H7 (cell line): ENCODE data around the gene SEC16A. TPM values are rescaled to one million over a fixed set of nuclear protein-coding genes. Genes with fewer than 3 reads are reported as not detected.
A peak's percentile ranks its signal among the peaks of the same experiment; 100 is the strongest.

Source experiments
- DNase-seq: peaks from one replicate; pipeline ENCODE4 v3.0.0; 2012
- H3K27me3 ChIP-seq: 2 replicates; pipeline ENCODE4 v1.6.0; 2011; ENCODE audit warnings: mild to moderate bottlenecking, low read length; ENCODE audit not compliant: control insufficient read depth, insufficient read depth
- H3K36me3 ChIP-seq: replicated peaks from 2 replicates; pipeline ENCODE4 v1.5.1; 2011; ENCODE audit warnings: low read length; ENCODE audit not compliant: control insufficient read depth, insufficient read depth
- H3K4me3 ChIP-seq: 2 replicates; pipeline ENCODE4 v1.5.1; 2011; ENCODE audit warnings: low read depth, mild to moderate bottlenecking, control low read depth, low read length, moderate library complexity; ENCODE audit not compliant: insufficient read depth
- total RNA-seq: library from RNA; depleted of rRNA; stranded (reverse); fragments of >200 nt; shearing (Covaris generic); gene quantifications from 2 replicates; pipeline ENCODE4 v1.2.3, GENCODE V29; 2014; rRNA removed

Gene SEC16A, protein sequence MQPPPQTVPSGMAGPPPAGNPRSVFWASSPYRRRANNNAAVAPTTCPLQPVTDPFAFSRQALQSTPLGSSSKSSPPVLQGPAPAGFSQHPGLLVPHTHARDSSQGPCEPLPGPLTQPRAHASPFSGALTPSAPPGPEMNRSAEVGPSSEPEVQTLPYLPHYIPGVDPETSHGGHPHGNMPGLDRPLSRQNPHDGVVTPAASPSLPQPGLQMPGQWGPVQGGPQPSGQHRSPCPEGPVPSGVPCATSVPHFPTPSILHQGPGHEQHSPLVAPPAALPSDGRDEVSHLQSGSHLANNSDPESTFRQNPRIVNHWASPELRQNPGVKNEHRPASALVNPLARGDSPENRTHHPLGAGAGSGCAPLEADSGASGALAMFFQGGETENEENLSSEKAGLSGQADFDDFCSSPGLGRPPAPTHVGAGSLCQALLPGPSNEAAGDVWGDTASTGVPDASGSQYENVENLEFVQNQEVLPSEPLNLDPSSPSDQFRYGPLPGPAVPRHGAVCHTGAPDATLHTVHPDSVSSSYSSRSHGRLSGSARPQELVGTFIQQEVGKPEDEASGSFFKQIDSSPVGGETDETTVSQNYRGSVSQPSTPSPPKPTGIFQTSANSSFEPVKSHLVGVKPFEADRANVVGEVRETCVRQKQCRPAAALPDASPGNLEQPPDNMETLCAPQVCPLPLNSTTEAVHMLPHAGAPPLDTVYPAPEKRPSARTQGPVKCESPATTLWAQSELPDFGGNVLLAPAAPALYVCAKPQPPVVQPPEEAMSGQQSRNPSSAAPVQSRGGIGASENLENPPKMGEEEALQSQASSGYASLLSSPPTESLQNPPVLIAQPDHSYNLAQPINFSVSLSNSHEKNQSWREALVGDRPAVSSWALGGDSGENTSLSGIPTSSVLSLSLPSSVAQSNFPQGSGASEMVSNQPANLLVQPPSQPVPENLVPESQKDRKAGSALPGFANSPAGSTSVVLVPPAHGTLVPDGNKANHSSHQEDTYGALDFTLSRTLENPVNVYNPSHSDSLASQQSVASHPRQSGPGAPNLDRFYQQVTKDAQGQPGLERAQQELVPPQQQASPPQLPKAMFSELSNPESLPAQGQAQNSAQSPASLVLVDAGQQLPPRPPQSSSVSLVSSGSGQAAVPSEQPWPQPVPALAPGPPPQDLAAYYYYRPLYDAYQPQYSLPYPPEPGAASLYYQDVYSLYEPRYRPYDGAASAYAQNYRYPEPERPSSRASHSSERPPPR (N-terminal part only)
- total RNA-seq, result 17.7 and 23.2 TPM in 2 replicates

DNA sequence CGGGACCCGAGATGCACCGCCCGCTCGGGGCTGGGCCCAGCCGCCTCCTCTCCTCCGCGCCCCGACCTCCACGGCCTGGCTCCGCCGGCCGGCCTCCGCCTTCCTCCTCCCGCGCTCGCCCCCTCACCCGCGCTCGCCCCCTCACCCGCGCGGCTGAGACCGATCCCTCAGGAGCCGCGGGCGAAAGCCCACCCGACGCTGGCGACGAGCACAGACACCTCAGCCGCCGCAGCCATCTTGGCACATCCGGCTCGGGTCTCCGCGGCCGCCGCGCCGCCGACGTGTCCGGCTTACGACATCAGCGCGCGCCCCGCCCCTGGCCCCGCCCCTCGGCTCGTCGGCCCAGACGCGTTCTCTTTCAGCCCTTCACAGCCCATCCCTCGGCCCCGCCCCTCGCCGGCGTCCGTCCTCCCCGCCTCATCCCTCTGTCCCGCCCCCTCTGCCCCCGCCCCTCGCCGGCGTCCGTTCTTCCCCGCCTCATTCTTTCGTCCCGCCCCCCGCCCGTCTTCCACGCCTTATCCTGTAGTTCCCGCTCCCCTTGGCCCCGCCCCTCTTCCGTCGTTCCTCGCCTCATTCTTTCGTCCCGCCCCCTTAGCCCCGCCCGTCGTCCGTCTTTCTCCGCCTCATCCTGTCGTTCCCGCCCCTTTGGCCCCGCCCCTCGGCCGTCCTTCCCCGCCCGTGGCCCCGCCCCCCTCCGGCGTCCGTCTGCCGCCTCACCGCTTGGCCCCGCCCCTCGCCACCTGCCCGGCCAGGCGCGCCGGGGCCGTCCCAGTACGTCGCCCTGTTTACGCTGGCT is at the start of gene SEC16A:
Gene SEC16A (minus strand): TSS at position 248 of the 796 bp plus-strand sequence. CDS start 5,425 bp downstream, outside the sequence.
- peak; percentile 99 for DNase-seq
- Histone ChIP-seq H3K4me3 (peak within 1 kb of the TSS; percentile 87), H3K36me3 (peaks cover 2% of the 10 kb centered on the region), H3K27me3 (no peaks in the 10 kb centered on the region)

DNA sequence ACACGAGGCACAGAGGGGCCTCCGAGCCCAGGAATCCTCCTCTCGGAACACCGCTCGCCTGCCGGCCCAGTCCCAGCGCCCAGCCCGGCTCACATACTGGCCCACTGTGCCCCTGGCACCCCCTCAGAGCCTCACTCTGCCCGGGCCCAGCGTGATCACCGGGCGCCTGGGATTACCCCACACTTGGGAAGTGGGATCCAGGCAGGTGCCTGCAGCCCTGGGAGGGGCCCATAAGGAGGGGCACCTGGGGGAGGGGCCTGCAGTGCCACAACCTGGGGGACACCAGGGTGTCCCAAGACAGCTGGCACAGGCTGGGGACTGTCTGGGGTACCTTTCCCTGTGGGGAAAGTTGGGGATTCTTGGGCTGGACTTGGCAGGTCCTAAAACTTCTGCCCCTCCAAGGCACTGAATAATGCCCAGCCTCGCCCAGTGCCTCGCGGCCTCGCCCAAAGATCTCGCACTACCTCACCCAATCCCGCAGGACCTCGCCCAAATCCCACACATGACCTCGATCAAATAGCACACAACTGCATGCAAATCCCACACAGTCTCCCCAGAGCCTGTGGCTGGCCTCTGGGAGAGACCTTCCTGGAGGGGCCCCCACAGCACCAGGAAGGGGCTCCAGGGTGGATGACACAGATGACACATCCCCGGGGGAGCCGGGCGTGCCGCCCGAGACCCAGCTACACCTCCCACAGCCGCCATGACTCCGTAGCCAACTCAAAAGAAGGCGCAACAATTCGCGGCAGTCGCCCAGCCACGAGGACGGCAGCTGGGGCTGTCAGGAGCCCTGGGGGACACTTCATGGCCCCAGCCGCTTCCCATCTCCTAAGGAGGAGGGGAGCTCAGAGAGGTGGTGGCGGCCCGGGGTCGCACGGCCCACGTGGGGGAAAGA is 49.3 kb upstream of the SEC16A start:
- Histone ChIP-seq H3K27me3 (no peaks in the 10 kb centered on the region), H3K36me3 (no peaks in the 10 kb centered on the region; the same call in 1 of the 2 replicates), H3K4me3 (no peak overlapping the region)
- DNase-seq, result peak; percentile 70

DNA sequence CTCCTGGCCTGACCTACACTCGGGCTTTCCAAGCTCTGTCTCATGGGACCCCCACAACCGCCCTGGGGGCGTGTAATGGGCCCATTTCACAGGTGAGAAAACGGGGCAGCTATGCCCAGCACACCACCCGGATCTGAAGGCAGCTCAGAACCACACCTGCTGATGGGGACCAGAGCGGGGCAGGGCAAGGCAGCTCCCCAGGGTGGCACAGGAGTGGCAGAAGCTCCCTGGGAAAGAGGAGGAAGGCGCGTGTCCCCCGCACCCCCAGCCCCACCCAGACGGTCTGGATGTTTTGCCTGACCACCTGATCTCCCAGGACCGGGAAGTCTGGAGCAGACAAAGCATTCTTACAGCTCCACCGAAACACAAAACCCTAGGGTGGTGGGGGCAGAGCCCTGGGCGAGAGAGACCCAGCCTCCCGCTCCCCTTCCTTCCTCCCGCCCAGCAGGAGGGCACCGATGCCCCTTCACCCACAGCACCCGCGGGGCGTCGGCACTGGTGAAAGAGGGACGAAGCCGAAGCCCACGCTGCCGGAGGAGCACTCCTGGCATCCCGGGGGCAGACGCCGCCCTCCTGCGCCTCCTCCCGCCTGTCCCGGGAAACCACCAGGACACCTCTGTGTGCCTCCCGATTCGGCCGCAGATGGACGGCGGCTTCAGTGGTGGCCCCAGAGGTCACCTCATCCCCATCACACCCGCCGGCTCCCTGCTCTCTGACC is 48.5 kb upstream of the SEC16A start:
- H3K36me3 ChIP-seq, result no peaks in the 10 kb centered on the region
- peak; percentile 81 for DNase-seq
- no peak overlapping the region for H3K4me3 ChIP-seq
- H3K27me3 ChIP-seq, result no peaks in the 10 kb centered on the region

DNA sequence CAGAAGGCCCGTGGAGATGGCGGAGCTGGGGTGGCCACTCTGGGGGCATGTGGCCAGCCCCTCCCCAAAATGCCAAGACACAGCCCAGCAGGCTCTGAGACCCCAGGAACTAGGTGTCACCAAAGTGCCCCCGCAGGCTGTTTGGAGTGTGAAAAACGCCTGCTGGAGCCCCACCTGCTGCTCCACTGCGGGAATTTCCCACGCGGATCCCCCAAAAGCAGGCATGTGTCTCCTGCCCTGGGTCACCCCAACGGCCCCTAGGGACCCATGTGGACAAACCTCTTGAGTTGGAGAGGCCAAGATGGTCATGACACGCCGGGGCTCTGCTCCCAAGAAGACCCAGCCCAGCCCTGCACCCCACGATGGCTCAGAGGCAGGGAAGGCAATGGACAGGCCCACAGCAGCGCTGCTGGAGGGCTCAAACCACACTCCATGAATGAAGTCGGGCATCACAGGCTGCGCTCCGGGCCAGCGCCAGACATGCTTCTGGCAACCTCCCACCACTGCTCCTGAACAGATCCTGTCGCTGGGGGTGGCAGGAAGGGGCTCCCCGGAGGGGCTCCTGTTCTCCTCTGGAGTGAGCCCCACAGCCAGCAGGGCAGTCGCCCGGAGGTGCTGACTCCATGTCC is 47.7 kb upstream of the SEC16A start:
- no peak for DNase-seq
- H3K27me3 ChIP-seq, result no peaks in the 10 kb centered on the region
- H3K36me3 ChIP-seq, result no peaks in the 10 kb centered on the region

DNA sequence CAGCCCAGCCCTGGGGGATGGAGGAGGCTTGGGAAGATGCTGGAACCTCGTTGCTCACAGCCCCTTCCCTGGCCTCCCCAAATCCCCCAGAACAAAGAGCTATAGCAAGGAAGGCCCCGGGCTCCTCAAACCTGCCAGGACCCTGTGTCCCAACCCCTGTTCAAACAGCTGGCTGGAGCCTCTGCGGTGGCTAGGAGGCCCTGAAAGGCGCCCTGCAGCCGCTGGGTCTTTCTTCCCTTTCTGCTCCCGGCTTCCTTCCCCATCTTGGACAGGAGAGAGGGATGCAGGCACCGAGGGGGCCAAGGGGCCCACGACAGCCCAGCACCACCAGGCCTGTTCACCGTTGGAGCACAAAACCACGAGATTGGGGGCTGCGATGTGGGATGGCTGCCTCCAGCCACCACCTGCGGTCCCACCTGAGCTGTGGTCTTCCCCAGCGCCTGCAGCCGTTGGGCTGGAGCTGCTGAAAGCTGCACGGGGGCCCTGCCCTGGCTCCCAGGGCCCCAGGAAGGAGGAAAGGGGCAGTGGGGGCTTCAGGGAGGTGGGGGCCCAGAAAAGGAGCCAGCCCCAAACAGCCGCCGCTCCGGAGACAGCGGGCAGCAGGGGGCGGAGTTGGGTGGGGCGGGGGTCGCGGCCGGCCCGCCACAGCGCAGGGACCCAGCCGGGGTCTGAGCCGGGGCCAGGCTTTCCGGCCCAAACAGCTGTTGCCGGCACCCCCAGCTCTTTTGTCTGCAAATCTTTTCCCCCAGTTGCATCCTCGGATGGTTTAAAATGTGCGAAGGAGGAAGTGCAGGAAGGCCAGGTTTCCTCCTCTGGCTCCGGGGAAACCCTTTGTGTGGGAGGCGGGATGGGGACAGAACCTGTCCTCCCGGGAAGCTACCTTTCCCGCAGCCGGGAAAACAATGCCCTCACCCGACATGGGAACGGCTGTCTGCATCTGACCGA is 46.9 kb upstream of the SEC16A start:
- H3K36me3 ChIP-seq, result no peaks in the 10 kb centered on the region
- peak; percentile 92 for DNase-seq
- H3K27me3 ChIP-seq, result no peaks in the 10 kb centered on the region
- H3K4me3 ChIP-seq, result no peak overlapping the region

More for the DNA sequence above, 47.7 kb upstream of the SEC16A start:
- no peak overlapping the region for H3K4me3 ChIP-seq

DNA sequence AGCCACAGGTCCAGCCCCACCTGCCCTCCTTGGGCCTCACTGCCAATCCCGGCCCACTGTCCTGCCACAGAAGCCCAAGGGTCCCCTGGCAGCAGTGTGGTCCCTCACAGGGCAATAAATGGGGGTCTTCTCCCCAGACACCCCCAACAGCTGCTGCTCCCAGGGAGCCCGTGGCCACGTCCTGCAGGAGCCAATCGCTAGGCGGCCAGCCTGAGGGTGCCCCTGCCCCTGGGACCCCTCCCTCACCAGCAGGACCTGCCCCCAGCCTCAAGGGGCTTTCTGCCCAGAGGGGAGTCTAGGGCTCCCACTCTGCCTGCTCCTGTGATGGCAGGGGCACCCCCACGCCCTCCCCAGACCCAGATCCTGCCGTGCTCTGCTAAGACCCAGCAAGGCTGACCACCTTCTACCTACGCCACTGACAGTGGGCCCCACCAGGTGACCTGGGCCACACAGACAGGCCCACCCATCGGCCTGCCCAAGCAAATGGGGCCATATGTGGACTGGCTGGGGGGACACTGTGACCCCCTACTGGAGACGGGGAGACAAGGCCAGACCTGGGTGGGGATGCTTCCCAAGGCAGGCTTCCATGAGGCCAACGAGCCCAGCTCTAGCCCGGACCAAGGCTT is 46.0 kb upstream of the SEC16A start:
- no peak for DNase-seq

DNA sequence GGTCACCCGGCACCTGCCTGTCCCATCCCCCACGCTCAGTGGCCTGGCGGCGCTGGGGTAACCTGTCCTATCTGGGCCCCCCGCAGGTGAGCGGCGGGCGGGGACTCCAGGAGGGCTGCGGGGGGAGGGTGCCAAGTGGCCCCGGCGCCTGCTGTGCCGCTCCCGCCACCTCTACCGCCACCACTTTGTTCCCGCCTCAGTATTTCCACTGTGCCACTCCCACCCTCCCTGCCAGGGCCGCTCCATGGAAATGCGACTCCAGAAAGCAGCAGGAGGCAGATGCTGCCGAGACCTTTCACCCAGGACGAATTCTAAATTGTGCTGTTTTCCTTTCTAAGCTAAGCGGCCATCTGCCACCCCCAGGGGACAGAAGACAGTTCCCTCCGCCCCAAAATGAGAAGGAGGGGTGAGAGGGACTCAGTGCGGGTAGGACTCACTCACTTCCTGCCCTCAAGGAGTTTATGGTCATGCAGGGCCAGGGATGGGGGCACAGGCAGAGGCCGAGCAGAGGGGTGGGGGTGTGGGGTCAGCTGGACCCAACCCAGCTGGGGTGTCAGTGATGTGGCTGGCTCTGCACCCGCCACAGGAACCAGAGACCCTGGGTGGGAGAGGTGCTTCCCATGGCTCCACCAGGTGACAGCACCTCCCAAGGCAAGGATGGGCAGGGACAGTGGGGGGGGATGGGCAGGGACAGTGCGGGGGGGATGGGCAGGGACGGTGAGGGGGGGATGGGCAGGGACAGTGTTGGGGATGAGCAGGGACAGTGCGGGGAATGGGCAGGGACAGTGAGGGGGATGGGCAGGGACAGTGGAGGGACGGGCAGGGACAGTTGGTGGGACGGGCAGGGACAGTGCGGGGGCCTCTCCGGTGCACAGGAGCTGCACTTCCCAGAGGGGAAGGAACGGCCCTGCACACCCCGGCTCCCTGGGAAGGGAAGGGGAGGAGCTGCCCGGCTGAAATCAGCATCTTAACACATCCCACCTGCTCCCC is 45.2 kb upstream of the SEC16A start:
- no peaks in the 10 kb centered on the region for H3K27me3 ChIP-seq
- H3K36me3 ChIP-seq, result no peaks in the 10 kb centered on the region; the same call in 1 of the 2 replicates
- DNase-seq, result peak; percentile 95
- H3K4me3 ChIP-seq, result no peak overlapping the region

More for the DNA sequence above, 46.0 kb upstream of the SEC16A start:
- no peaks in the 10 kb centered on the region for H3K27me3 ChIP-seq
- no peak overlapping the region for H3K4me3 ChIP-seq
- H3K36me3 ChIP-seq, result no peaks in the 10 kb centered on the region

DNA sequence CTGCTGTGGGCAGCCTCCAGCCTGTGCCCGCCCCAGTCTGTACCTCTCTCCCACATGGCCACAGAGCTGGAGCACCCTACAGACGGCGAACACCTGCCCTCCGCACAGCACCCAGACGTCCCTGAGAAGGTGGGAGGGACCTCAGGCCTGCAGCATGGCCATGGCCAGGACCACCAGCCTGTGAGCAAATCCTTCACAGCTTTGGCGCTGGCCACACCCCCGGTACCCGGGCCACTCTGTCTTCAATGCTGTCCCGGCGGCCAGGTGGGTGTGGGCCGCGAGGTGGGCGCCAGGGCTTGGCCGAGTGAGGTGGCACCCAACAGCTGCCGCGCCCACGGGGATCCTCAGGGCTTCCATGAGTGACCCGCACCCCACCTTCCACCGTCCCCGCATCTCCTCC is 44.3 kb upstream of the SEC16A start:
- H3K4me3 ChIP-seq, result no peak overlapping the region
- no peak for DNase-seq
- no peaks in the 10 kb centered on the region for H3K27me3 ChIP-seq
- H3K36me3 ChIP-seq, result no peaks in the 10 kb centered on the region; the same call in 1 of the 2 replicates

DNA sequence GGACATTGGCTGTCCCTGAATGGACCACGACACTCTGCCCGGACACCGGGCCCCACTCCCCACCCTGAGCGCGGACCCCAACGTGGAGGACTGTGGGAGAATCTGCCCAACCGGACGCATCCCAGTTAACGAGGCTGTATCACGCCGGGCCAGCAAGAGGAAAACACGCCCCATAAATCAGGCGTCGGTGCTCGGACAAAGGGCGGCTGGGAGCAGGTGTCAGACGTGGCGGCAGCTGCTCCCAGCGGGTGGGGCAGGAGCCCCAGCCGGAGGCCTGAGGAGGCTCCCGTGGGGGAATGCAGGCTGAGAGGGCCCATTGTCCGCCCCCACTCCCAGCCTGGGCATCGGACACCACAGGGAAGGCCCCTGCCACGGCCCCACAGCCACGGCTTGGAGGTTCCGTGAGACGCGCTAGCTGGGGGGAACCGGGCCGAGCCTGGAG is 43.8 kb upstream of the SEC16A start:
- DNase-seq, result no peak
- H3K4me3 ChIP-seq, result no peak overlapping the region
- H3K36me3 ChIP-seq, result no peaks in the 10 kb centered on the region; the same call in 1 of the 2 replicates
- H3K27me3 ChIP-seq, result no peaks in the 10 kb centered on the region
